HG03175 (cell line): ENCODE results near the gene SMG6.
A peak's percentile ranks its signal among the peaks of the same experiment; 100 is the strongest.

ENCODE experiments used
- ATAC-seq: cut with Tn5 transposase; IDR thresholded peaks from one replicate; pipeline ENCODE4 v1.9.1; 2021; ENCODE audit warnings: mild to moderate bottlenecking, moderate library complexity; ENCODE audit not compliant: unreplicated experiment

Gene SMG6

DNA sequence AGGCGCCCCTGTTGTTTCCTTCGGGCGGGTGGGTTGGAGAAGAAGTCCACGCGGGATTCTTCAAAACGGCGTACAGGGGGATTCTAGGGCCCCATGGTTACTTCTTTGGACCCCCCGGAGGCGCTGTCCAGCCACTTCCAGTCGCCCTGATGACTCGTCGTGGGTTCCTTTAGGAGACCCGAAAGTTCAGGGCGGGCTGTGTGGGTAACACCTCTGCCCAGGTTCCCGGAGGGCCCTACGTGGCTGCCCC is 249.4 kb downstream of the SMG6 start:
- no peak for ATAC-seq

DNA sequence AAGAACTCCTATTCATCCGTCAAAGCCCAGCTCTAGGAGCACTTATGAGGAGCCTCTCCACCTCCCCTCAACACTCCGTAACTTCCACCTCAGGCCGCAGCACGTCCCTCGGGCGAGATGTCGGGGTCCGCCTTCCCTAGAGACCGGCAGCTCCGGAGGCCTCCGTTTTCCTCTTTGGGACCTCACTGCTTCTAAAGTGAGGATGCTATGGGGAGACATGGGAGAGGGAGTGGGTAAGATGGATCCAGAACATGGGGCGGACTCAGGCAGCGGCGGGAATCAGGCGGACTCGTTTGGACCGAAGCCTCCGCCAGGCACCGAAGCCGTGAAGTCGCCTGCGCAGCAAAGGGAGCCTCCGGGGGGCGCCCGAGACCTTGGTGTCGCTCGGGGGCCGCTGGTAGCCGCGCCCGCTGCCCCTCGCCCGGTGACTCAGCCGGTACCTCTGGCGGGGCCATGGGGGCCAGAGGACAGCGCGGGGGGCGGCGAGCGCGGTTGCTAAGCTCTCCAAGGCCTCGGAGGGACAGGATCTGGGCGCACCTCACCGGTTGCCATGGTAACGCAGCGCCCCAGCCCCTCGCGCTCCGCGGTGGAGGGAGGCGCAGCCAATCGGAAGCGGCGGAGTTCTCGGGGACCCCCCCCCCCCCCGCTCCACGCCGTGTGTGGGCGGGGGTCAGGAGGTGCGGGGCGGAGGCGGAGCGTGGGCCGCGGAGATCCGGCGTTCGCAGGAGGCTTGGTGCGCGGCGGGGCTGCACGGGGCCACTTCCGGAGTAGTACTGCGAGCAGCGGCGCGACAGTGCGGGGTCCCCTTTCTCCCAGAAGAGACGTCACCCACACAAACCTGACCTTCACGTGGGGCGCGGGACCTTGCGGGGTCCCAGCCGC is 250.0 kb downstream of the SMG6 start:
- ATAC-seq = no peak

DNA sequence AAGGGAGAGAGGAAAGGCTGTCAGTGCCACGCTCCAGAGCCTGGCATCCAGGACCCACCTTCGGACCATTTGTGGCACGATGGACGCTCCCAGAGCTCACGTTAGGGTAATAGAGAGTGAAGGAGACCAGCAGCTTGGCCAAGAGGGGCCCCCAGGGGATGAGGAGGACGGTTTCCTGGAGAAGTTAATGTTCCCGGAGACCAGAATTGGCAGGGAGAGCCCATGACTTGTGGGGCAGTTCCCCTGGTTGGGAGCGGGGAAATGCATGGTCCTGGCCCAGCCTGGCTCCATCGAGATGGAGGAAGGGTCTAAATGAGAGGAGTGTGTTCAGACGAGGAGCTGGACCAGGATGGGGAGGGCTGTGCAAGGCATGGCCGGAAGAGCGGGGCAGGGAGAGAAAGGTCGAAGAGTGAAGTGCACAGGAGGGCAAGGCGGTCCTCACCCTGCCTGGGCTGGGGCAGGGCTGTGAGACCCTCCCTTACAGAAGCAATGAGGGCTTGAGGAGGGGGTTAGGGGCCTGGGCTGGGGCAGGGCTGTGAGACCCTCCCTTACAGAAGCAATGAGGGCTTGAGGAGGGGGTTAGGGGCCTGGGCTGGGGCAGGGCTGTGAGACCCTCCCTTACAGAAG is 251.5 kb downstream of the SMG6 start:
- ATAC-seq = no peak

DNA sequence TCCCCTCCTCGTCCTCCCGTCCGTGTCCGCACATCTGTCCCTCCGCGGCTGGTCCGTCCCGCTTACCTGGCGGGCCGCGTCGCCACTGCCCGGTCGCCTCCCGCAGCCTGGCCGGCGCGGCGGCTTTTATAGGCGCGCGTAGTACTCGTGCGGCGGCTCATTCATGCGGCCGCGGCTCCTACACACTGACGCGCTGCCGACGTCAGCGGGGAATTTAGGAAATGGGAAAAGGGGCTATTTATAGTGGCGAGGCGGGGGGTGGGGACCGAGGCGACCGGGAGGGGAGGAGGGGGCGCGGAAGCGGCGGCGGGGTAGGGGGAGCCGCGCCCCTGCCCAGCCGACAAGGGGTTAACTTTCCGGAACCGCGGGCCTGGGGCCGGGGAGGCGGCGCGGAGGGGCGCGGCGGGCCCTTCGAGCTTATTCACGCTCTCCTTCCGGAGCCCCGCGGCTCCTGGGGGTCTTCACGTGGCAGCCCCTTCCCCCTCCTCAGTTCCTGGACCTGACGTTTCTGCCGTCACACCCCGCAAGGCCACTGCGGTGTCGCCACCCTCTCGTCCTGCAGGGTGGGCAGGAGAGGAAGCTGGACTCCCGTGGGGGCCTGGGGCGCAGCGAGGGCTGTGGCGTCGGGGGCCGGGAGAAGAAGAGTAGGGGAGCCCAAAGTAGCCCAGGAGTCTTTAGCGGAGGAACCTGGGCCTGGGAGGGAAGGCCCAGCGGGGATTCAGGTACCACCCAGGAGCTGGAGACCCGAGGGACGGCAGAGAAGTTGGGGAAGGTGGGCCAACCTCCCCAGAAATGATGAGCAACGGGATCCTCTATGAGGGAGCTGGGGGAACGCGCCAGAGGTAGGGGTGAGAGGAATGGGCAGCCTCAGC is 252.3 kb downstream of the SMG6 start:
- no peak for ATAC-seq

DNA sequence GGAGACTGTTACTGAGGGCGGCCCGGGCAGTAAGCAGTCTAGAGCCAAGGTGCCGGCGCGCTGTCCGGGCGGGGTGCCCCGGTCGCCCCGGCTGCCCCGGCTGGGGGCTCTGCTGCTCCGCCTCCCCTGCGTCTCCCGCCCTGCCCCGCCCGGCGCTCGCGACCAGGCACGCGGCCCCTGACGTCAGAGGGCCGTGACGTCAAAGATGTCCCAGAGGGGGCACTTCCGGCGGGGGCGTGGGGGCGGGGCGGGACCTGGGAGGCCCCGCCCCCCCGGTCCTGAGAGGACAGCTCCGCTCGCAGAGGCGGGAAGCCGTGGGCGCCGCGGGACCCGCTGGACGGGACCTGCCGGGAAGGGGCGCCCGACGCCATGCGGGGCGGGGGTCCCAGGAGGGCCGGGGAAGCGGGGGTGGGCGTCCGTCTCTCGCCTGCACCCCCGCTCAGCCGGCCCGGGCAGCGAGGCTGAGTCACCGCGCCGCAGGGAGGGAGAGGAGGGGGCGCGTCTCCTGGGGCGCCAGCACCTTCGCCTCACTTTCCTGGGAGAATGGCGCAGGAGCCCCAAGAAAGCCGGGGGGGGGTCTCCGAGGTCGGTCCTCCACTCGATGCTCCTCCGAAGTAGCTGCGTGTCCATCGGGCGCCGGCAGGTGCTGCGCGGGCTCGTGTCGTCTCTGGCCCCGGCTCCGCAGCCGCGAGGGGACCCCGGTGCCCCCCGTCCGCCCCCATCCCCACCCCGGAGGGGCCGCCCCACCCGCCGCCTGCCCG is 253.1 kb downstream of the SMG6 start:
- no peak for ATAC-seq

DNA sequence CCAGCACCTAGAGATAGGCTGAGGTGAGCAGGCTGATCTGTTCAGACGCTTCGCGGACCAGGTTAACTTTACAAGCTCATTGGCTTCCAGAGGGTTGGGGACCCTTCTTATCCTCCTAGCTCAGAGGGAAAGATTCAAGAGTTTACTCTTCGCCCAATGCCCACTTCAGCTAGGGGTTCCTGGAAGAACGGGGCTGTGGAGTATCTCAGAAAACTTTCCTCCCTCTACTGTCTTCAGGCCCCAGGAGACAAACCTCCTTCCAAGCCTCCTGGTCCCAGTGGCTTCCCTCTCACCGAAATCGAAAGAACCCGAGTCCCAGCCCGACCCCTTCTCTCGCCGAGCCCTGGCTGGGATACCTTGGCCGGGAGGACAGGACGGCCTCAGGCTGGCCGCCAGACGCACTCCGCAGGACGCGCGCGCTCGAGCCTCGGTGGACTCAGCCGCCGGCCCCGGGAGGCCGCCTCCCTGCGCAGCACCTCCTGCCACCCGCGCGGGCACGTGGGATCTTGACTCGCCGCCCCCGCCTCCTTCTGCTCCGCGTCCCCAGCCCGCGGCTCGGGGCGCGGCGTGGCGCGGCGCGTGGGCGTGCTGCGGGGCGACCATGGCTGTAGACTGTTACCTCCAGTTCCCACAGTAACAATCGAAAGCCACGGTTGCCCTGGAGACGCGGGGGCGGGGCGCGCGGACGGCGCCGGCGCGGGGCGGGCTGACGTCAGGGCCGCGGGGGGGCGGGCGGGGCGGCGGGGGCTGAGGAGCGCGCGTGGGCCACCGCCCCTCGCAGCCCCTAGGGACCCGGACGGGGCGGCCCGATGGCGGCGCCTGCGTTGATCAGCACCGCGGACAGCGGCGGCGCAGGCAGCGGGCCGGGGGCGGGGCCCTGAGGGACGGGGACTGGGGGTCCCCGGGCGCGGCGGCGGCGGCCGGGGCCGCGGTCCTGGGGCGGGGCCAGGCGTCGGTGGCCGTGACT is 254.0 kb downstream of the SMG6 start:
- peak; percentile 44 for ATAC-seq

DNA sequence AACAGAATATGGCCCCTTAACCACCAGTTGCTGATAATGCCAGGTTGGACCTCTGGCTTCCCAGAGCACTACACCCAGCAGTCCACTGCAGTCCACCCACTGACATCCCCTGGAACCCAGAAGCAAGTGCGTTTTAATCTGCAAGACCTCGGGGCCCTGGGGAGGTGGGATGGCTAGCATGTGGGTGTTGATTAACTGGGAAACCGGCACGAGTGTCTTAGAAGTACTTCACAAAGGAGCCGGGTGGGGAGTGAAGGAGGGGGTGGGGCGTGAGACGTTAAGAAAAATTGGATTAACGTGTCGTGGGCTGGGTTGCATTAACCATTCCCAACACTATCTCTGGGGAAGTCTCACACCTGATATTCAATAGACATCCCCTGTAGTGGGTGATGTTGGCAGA is 254.8 kb downstream of the SMG6 start:
- no peak for ATAC-seq

DNA sequence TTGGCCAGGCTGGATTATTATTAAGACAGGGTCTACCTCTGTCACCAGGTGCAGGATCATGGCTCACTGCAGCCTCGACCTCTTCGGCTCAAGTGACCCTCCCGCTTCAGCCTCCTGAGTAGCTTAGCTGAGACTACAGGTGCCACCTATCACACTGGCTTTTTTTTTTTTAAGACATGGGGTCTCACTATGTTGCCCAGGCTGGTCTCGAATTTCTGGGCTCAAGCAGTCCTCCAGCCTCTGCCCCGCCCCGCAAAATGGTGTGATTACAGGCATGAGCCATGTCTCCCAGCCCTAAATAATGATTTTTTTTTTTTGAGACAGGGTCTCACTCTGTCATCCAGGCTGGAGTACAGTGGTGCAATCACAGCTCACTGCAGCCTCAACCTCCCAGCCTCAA is 256.0 kb downstream of the SMG6 start:
- no peak for ATAC-seq

DNA sequence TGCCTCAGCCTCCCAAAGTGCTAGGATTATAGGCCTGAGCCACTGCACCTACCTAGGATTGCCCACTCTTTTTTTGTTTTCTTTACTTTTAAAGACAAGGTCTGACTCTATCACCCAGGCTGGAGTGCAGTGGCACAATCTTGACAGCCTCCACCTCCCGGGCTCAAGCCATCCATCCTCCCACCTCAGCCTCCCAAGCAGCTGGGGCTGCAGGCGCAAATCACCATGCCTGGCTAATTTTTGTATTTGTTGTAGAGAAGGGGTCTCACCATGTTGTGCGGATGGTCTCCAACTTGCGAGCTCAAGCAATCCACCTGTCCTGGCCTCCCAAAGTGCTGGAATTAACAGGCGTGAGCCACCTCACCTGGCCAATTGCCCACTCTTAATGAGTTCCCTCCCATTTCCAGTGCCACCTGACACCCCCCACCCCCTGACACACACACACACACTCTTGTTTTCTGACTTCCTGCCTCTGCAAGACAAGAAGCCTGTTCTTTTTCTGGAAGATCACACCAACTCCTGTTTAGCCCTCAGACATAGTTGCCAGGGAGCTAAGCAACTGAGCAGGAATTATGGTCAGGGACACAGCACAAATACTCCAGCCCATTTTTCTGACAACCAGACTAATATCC is 259.2 kb downstream of the SMG6 start:
- ATAC-seq = no peak

DNA sequence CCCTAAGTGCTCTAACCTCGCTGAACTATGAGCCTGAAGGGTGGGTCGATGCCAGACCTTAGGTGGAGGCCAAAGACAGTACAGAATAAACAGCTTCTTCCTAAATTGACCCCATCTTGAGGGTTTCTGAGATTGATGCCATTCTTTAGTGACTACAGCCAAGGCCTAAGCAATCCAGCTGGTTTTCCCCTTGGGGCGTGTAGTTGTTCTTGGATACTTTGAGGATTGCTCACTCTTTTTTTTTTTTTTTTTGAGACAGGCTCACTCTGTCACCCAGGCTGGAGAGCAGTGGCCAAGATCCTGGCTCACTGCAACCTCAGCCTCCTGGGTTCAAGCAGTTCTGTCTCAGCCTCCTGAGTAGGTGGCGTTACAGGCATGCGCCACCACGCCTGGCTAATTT is 259.8 kb downstream of the SMG6 start:
- ATAC-seq = no peak

DNA sequence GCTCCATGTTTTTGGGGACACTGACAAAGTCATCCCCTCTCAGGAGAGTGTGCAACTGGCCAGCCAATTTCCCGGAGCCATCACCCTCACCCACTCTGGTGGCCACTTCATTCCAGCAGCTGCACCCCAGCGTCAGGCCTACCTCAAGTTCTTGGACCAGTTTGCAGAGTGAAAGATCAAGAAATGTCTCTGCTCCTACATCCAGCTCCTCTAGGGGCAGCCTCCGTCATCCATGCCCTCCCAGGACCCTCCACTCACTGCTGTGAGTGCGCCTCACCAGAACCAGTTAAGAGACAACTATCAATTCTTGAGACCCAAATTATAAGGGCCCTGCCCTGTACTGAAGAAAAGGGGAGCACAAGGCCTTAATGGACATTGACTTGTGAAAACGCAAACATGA is 260.7 kb downstream of the SMG6 start:
- ATAC-seq = no peak

DNA sequence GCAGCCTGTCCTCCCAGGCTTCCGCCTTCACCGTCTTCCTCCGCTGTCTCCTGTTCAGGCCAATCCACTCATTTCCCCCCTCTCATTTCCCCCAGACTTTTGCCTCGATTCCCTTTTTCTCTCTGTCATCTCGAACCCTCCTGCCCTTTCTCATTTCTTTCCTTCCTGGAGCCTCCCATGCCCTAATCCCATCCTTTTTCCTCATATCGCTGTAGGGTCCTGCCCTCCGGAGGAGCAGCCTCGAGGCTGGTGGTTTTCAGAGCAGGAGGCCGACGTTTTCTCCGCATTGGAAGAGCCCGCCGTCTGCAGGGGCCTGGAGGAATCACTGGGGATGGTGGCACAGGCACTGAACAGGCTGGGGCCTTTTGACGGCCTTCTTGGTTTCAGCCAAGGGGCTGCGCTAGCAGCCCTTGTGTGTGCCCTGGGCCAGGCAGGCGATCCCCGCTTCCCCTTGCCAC is 261.2 kb downstream of the SMG6 start:
- ATAC-seq = no peak

DNA sequence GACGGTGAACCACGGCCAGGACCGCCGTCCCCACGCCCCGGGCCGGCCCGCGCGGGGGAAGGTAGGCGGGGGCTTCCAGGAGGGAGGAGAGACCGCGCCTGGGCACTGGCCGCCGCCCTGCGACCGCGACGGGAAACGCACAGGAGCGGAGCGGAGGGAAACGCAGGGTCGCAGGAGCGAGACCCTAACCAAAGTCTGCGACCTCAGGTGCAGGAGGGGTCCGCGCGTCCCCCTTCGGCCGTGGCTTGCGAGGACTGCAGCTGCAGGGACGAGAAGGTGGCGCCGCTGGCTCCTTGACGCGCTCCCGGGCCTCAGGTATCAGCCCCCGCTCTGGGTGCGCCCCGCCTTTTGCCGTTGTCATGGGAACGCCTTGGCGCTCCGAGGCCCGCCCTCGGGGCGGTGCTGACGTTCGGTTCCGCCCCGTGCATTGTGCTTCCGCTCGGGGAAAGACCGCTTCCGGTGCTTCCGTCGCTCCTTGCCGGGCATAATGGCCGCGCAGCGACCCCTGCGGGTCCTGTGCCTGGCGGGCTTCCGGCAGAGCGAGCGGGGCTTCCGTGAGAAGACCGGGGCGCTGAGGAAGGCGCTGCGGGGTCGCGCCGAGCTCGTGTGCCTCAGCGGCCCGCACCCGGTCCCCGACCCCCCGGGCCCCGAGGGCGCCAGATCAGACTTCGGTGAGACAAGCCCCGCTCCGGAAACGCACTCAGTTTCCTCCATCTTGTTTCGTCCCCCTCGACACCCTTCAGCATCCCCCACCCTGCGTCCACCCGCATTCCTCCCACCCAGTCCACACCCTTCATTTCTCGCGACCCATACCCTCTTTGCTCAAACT is 261.8 kb downstream of the SMG6 start, which contains the start of gene OVCA2:
OVCA2 (plus strand) TSS at position 462 of the 829 bp plus-strand sequence; CDS start at position 488, 26 bp downstream.
- peak; percentile 90 for ATAC-seq

DNA sequence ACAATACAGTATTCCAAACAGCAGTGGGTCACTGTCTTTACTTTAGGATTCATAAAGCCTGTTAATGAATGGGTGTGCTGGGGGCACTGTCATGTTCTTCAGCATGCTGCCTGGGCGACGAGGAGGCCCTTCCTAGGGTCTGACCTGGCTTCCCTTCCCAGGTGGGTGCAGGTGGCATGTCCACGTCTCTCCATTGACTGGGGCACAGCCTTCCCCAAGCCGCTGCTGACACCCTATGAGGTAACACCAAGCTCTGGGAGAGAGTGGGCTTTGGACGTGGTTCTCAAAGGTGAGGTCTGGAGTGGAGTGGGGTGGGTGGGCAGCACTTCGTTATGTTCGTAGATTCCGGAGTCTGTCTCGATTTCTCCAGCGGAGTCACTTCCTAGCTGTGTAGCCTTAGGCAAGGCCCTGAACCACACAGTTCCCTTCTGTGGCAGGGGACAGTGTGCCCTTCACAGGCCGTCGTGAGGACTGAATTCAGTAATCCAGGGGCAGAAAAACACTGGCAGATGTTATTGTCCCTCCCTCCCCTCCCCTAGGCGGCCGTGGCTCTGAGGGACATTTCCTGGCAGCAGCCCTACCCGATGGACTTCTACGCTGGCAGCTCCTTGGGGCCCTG is 262.5 kb downstream of the SMG6 start:
- no peak for ATAC-seq

DNA sequence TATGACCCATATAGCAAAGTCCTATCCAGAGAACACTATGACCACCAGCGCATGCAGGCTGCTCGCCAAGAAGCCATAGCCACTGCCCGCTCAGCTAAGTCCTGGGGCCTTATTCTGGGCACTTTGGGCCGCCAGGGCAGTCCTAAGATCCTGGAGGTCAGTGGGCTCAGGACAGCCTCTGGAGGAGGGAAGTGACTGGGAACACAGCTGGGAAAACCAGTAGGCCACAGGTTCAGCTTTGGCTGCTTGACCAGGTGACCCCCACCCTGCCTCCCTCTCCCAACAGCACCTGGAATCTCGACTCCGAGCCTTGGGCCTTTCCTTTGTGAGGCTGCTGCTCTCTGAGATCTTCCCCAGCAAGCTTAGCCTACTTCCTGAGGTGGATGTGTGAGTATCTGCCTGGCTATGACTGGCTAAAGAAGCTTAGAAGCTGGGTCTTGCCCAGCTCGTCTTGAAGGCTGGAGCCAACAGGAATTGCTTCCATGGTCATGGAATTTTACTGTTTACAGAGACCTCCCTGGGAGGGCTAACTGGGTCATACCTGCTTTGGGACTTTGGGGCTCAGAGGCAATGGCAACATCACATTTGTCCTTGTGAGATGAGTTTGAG is 263.3 kb downstream of the SMG6 start:
- no peak for ATAC-seq

DNA sequence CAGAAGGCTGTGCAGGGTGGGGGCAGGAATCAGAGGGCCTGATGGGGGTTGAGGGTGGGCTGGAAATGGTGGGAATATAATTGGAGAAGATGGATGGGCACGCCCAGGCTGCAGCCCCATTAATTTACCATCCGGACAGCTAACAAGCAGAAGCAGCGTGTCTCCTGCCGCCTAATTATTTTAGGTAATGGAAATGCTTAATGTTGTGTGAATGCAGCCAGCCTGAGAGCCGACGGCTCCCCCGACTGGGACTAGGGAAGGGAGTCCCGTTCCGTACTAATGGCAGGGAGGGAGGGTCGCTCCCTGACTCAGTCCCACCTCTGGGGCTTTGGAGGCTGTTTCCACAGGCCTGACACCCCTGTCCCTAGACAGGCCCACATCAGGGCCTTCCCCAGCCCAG is 266.4 kb downstream of the SMG6 start:
- no peak for ATAC-seq
